Fibroblast of villous mesenchyme (primary cell): ENCODE results near the gene PRR35. TPM values are rescaled to one million over a fixed set of nuclear protein-coding genes. Genes with fewer than 3 reads are reported as not detected.

Experiments
- DNase-seq: peaks from one replicate; pipeline ENCODE4 v3.0.0-alpha.2; 2010; ENCODE audit warnings: low read depth
- H3K4me3 ChIP-seq: 2 replicates; pipeline ENCODE4 v1.5.1; 2011; ENCODE audit warnings: low read depth, mild to moderate bottlenecking, low read length
- CTCF ChIP-seq: IDR thresholded peaks from 2 replicates; pipeline ENCODE4 v1.5.1; 2012; ENCODE audit warnings: low read depth, mild to moderate bottlenecking, low read length; ENCODE audit not compliant: insufficient read depth
- total RNA-seq: library from RNA; depleted of rRNA; stranded (reverse); fragments of >200 nt; gene quantifications from 2 replicates; pipeline ENCODE4 v1.2.3, GENCODE V29; 2012

The PRR35 gene
- total RNA-seq, 1 donor, result not detected

- no peak for TF ChIP-seq CTCF
- no peak overlapping the region for H3K4me3 ChIP-seq
- DNase-seq, result no peak
These were observed 22.0 kb downstream of the PRR35 start for GRCh38 chr16:582218-582613.

GRCh38 chr16:582614-583331, 22.6 kb downstream of the PRR35 start:
- no peak for TF ChIP-seq CTCF
- DNase-seq, result no peak
- H3K4me3 ChIP-seq, result no peak overlapping the region

GRCh38 chr16:583470-583814, 23.2 kb downstream of the PRR35 start:
- no peak for DNase-seq
- no peak for TF ChIP-seq CTCF
- no peak overlapping the region for H3K4me3 ChIP-seq

GRCh38 chr16:583815-584591, 23.8 kb downstream of the PRR35 start:
- H3K4me3 ChIP-seq, result no peak overlapping the region
- TF ChIP-seq CTCF, result no peak
- no peak for DNase-seq

GRCh38 chr16:585351-585750, 25.2 kb downstream of the PRR35 start:
- no peak for TF ChIP-seq CTCF
- no peak overlapping the region for H3K4me3 ChIP-seq
- DNase-seq, result no peak

GRCh38 chr16:586047-586644, 26.0 kb downstream of the PRR35 start:
- no peak overlapping the region for H3K4me3 ChIP-seq
- no peak for TF ChIP-seq CTCF
- DNase-seq, result no peak
